Glutamatergic neuron (in vitro differentiated cells): Measurements from ENCODE around the gene P2RY8. TPM values are rescaled to one million over a fixed set of nuclear protein-coding genes. Genes with fewer than 3 reads are reported as not detected.

Experiments used
- DNase-seq: peaks from one replicate; pipeline ENCODE4 v3.0.0; 2022
- H3K27ac Mint-ChIP-seq: one replicate; pipeline ENCODE4 v1.8.0; 2020; ENCODE audit warnings: mild to moderate bottlenecking, mixed read lengths, inconsistent platforms; ENCODE audit not compliant: unreplicated experiment
- H3K27me3 Mint-ChIP-seq: one replicate; pipeline ENCODE4 v1.8.0; 2020; ENCODE audit warnings: mild to moderate bottlenecking, moderate library complexity, mixed read lengths, inconsistent platforms; ENCODE audit not compliant: unreplicated experiment
- H3K36me3 Mint-ChIP-seq: one replicate; pipeline ENCODE4 v1.8.0; 2020; ENCODE audit warnings: mild to moderate bottlenecking, mixed read lengths, inconsistent platforms; ENCODE audit not compliant: unreplicated experiment
- H3K4me1 Mint-ChIP-seq: one replicate; pipeline ENCODE4 v1.8.0; 2020; ENCODE audit warnings: mild to moderate bottlenecking, low read depth, mixed read lengths, inconsistent platforms; ENCODE audit not compliant: unreplicated experiment
- H3K4me3 Mint-ChIP-seq: one replicate; pipeline ENCODE4 v1.8.0; 2020; ENCODE audit warnings: mild to moderate bottlenecking, mixed read lengths, inconsistent platforms; ENCODE audit not compliant: unreplicated experiment
- H3K9me3 Mint-ChIP-seq: one replicate; pipeline ENCODE4 v1.8.0; 2020; ENCODE audit warnings: mild to moderate bottlenecking, moderate library complexity, mixed read lengths, inconsistent platforms; ENCODE audit not compliant: unreplicated experiment
- total RNA-seq: library from RNA; stranded (reverse); fragmentation: NEBNext Ultra II Directional; extraction: Animal tissue kit (Norgen Biotek cat#: 25700); gene quantifications from one replicate; pipeline ENCODE4 v1.2.1, GENCODE V29; 2021; ENCODE audit not compliant: unreplicated experiment
- TF ChIP-seq, protein P1 (sequence below): fragments of 200-600 bp; sonication (generic); IDR thresholded peaks from one replicate; pipeline ENCODE4 v1.5.0; 2021; ENCODE audit not compliant: partially characterized antibody, unreplicated experiment

P2RY8 gene
- total RNA-seq, 1 donor from 2014 or later, result 2.3 TPM

DNA sequence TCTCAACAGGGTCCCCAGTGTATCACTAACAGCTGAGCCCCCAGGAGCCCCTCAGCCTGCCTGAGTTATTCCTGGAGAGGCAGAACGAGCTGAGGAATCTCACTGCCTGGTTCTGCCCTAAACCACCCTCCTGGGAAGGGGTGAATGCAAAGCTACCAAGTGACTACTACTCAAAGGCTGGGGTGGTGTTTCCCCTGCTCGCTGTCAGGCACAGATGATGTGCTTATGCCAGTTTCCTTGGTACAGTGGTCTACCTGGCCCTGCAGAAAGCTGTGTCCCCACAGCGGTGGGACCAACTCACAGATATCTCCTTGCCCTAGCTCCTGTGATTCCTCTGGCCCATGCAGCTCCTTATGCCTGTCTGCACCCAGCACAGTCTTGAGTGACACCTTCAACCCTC, 48.8 kb downstream of the P2RY8 start:
- H3K36me3 Mint-ChIP-seq, result peaks cover 8% of the 10 kb centered on the region
- TF ChIP-seq, protein P1, sequence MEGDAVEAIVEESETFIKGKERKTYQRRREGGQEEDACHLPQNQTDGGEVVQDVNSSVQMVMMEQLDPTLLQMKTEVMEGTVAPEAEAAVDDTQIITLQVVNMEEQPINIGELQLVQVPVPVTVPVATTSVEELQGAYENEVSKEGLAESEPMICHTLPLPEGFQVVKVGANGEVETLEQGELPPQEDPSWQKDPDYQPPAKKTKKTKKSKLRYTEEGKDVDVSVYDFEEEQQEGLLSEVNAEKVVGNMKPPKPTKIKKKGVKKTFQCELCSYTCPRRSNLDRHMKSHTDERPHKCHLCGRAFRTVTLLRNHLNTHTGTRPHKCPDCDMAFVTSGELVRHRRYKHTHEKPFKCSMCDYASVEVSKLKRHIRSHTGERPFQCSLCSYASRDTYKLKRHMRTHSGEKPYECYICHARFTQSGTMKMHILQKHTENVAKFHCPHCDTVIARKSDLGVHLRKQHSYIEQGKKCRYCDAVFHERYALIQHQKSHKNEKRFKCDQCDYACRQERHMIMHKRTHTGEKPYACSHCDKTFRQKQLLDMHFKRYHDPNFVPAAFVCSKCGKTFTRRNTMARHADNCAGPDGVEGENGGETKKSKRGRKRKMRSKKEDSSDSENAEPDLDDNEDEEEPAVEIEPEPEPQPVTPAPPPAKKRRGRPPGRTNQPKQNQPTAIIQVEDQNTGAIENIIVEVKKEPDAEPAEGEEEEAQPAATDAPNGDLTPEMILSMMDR, result no peak
- peaks cover 5% of the 10 kb centered on the region for H3K27me3 Mint-ChIP-seq
- peaks cover 5% of the 10 kb centered on the region for H3K9me3 Mint-ChIP-seq
- H3K27ac Mint-ChIP-seq, result no peak overlapping the region
- DNase-seq, result no peak
- no peak overlapping the region for H3K4me3 Mint-ChIP-seq
- H3K4me1 Mint-ChIP-seq, result no peaks in the 10 kb centered on the region

GRCh38 chrX:1487401-1487800, 49.6 kb downstream of the P2RY8 start:
- Mint-ChIP-seq H3K36me3 (peaks cover 8% of the 10 kb centered on the region), H3K27me3 (peaks cover 5% of the 10 kb centered on the region), H3K27ac (no peak overlapping the region), H3K4me3 (no peak overlapping the region), H3K9me3 (peaks cover 5% of the 10 kb centered on the region), H3K4me1 (no peaks in the 10 kb centered on the region)
- TF ChIP-seq, protein P1, result no peak
- no peak for DNase-seq

DNA sequence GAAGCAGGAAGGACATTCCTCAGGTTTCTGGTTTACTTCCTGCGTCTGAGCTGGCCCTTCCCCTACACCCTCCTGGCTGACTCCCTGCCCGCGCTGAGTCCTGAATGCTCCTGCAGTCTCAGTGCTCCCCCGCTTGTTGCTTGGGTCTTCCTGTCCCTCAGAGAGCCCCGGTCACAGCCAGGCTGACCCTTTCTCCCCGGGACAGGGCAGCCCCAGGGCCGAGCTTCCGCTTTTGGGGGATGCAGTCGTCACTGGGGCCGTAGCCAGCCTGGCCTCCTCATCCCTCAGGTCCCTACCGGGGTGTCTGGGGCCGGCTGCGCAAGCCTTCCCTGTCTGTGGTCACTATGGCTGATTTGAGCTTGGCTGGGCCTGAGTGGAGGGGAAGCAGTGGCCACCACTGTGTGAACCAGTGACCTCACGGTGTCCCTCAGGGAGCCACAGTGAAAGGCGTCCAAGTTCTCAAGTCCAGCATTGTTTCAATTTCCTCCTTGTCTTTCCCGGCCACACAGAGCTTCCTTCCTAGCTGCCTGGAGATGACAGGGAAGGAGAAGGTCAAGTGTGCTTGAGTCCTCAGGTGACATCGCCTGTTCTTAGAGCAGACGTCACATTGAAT, 50.1 kb downstream of the P2RY8 start:
- peaks cover 4% of the 10 kb centered on the region for H3K4me1 Mint-ChIP-seq
- peaks cover 7% of the 10 kb centered on the region for H3K27me3 Mint-ChIP-seq
- TF ChIP-seq, protein P1, result no peak
- H3K4me3 Mint-ChIP-seq, result no peak overlapping the region
- no peak overlapping the region for H3K27ac Mint-ChIP-seq
- peaks cover 6% of the 10 kb centered on the region for H3K36me3 Mint-ChIP-seq
- DNase-seq, result no peak
- H3K9me3 Mint-ChIP-seq, result peaks cover 8% of the 10 kb centered on the region

GRCh38 chrX:1486177-1486576, 50.8 kb downstream of the P2RY8 start:
- Mint-ChIP-seq H3K9me3 (peaks cover 7% of the 10 kb centered on the region), H3K4me1 (peaks cover 8% of the 10 kb centered on the region), H3K27ac (no peak overlapping the region), H3K36me3 (no peaks in the 10 kb centered on the region), H3K27me3 (peaks cover 5% of the 10 kb centered on the region), H3K4me3 (no peak overlapping the region)
- TF ChIP-seq, protein P1, result no peak
- no peak for DNase-seq

DNA sequence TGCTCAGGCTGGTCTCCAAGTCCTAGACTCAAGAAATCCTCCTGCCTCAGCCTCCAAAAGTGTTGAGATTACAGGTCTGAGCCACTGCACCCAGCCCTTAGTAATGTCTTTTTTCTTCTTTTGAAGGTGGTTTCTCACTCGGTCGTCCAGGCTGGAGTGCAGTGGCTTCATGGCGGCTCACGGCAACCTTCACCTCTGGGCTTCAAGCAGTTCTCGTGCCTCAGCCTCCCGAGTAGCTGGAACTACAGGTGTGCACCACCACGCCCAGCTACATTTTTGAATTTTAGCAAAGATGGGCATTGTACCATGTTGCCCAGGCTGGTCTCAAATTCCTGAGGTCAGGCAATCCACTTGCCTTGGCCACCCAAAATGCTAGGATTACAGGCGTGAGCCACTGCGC, 52.0 kb downstream of the P2RY8 start:
- no peak for DNase-seq
- TF ChIP-seq, protein P1, result no peak
- H3K4me3 Mint-ChIP-seq, result no peak overlapping the region
- peaks cover 8% of the 10 kb centered on the region for H3K4me1 Mint-ChIP-seq
- H3K27ac Mint-ChIP-seq, result no peak overlapping the region
- H3K36me3 Mint-ChIP-seq, result peaks cover 6% of the 10 kb centered on the region
- H3K9me3 Mint-ChIP-seq, result peaks cover 13% of the 10 kb centered on the region
- H3K27me3 Mint-ChIP-seq, result peaks cover 5% of the 10 kb centered on the region
